ENCODE results near the gene RTF2. TPM values are rescaled to one million over a fixed set of nuclear protein-coding genes. Genes with fewer than 3 reads are reported as not detected.

Gene RTF2
- total and polyA plus RNA-seq, 2 experiments from 2014 or later, result 59.2 to 95.3 TPM

- WGBS (ENCODE audit: low lambda C conversion rate, missing lambda C conversion rate), result 64% methylated on average over 9 of the region's 9 CpGs
- Histone ChIP-seq H3K27me3 (no peaks in the 10 kb centered on the region), H3K9me3 (ENCODE audit: low read depth) (no peaks in the 10 kb centered on the region), H3K9me2 (replicated peaks; ENCODE audit: insufficient read depth) (no peaks in the 10 kb centered on the region), H3K79me2 (no peaks in the 10 kb centered on the region), H2AFZ (no peak overlapping the region), H3K27ac (no peak overlapping the region), H4K20me1 (ENCODE audit: insufficient read depth, poor library complexity, severe bottlenecking) (no peaks in the 10 kb centered on the region), H3K4me1 (ENCODE audit: insufficient read depth) (no peaks in the 10 kb centered on the region), H3K36me3 (replicated peaks; ENCODE audit: insufficient read depth, low read depth) (no peaks in the 10 kb centered on the region), H3K4me2 (no peak overlapping the region), H3K4me3 (no peak overlapping the region)
- DNase-seq (ENCODE audit: low spot score), result no peak
- TF ChIP-seq EZH2 (IDR thresholded peaks at IDR 0.05; ENCODE audit: borderline replicate concordance) (no peak), EZH2phosphoT487 (IDR thresholded peaks at IDR 0.05; ENCODE audit: low read depth, severe bottlenecking, unreplicated experiment) (no peak), CTCF (IDR thresholded peaks at IDR 0.05; ENCODE audit: poor library complexity) (no peak)
Observed at GRCh38 chr20:56422076-56422823, 46.2 kb upstream of the RTF2 start.

GRCh38 chr20:56422824-56423189, 45.6 kb upstream of the RTF2 start:
- Histone ChIP-seq H3K36me3 (replicated peaks; ENCODE audit: insufficient read depth, low read depth) (no peaks in the 10 kb centered on the region), H4K20me1 (ENCODE audit: insufficient read depth, poor library complexity, severe bottlenecking) (no peaks in the 10 kb centered on the region), H3K27ac (no peak overlapping the region), H3K4me3 (no peak overlapping the region), H2AFZ (no peak overlapping the region), H3K9me2 (replicated peaks; ENCODE audit: insufficient read depth) (no peaks in the 10 kb centered on the region), H3K9me3 (ENCODE audit: low read depth) (no peaks in the 10 kb centered on the region), H3K4me1 (ENCODE audit: insufficient read depth) (no peaks in the 10 kb centered on the region), H3K4me2 (no peak overlapping the region), H3K27me3 (no peaks in the 10 kb centered on the region), H3K79me2 (no peaks in the 10 kb centered on the region)
- DNase-seq (ENCODE audit: low spot score), result no peak
- WGBS (ENCODE audit: low lambda C conversion rate, missing lambda C conversion rate), result 57% methylated on average over 4 of the region's 4 CpGs
- TF ChIP-seq EZH2 (IDR thresholded peaks at IDR 0.05; ENCODE audit: borderline replicate concordance), result no peak
- TF ChIP-seq EZH2phosphoT487 (IDR thresholded peaks at IDR 0.05; ENCODE audit: low read depth, severe bottlenecking, unreplicated experiment), result no peak

- Histone ChIP-seq H3K36me3 (replicated peaks; ENCODE audit: insufficient read depth, low read depth) (no peaks in the 10 kb centered on the region), H3K9me3 (ENCODE audit: low read depth) (no peaks in the 10 kb centered on the region), H3K27ac (no peak overlapping the region), H2AFZ (no peak overlapping the region), H3K4me2 (no peak overlapping the region), H4K20me1 (ENCODE audit: insufficient read depth, poor library complexity, severe bottlenecking) (no peaks in the 10 kb centered on the region), H3K27me3 (no peaks in the 10 kb centered on the region), H3K4me3 (no peak overlapping the region), H3K79me2 (no peaks in the 10 kb centered on the region), H3K4me1 (ENCODE audit: insufficient read depth) (no peaks in the 10 kb centered on the region), H3K9me2 (replicated peaks; ENCODE audit: insufficient read depth) (no peaks in the 10 kb centered on the region)
- WGBS (ENCODE audit: low lambda C conversion rate, missing lambda C conversion rate), result 100% methylated on average over 1 of the region's 1 CpG
- TF ChIP-seq CTCF (IDR thresholded peaks at IDR 0.05; ENCODE audit: poor library complexity) (no peak), EZH2phosphoT487 (IDR thresholded peaks at IDR 0.05; ENCODE audit: low read depth, severe bottlenecking, unreplicated experiment) (no peak), EZH2 (IDR thresholded peaks at IDR 0.05; ENCODE audit: borderline replicate concordance) (no peak)
- no peak for DNase-seq (ENCODE audit: low spot score)
Observed at GRCh38 chr20:56423211-56423610, 45.2 kb upstream of the RTF2 start.

- Histone ChIP-seq H3K36me3 (replicated peaks; ENCODE audit: insufficient read depth, low read depth) (no peaks in the 10 kb centered on the region), H3K9me2 (replicated peaks; ENCODE audit: insufficient read depth) (no peaks in the 10 kb centered on the region), H3K4me1 (ENCODE audit: insufficient read depth) (no peaks in the 10 kb centered on the region), H4K20me1 (ENCODE audit: insufficient read depth, poor library complexity, severe bottlenecking) (no peaks in the 10 kb centered on the region), H3K79me2 (no peaks in the 10 kb centered on the region), H3K27me3 (no peaks in the 10 kb centered on the region), H3K9me3 (ENCODE audit: low read depth) (no peaks in the 10 kb centered on the region), H3K4me2 (no peak overlapping the region), H3K27ac (no peak overlapping the region), H2AFZ (no peak overlapping the region), H3K4me3 (no peak overlapping the region)
- DNase-seq (ENCODE audit: low spot score), result no peak
- WGBS (ENCODE audit: low lambda C conversion rate, missing lambda C conversion rate), result 57% methylated on average over 1 of the region's 1 CpG
- no peak for TF ChIP-seq EZH2 (IDR thresholded peaks at IDR 0.05; ENCODE audit: borderline replicate concordance)
- TF ChIP-seq CTCF (IDR thresholded peaks at IDR 0.05; ENCODE audit: poor library complexity), result no peak
- TF ChIP-seq EZH2phosphoT487 (IDR thresholded peaks at IDR 0.05; ENCODE audit: low read depth, severe bottlenecking, unreplicated experiment), result no peak
Observed at GRCh38 chr20:56423886-56424285, 44.5 kb upstream of the RTF2 start.

Data from hepatocyte (in vitro differentiated cells).